ENCODE data around the gene SLIT3.

The SLIT3 gene

GRCh38 chr5:168860503-168860902 lies 440.4 kb downstream of the SLIT3 start:
- no peaks in the 10 kb centered on the region for H3K4me1 ChIP-seq (ENCODE audit: control insufficient read depth in 1 of 2, insufficient read depth in 2 of 2, low read length in 2 of 2)
- no peaks in the 10 kb centered on the region for H3K27me3 ChIP-seq (ENCODE audit: low read depth, low read length)
- no peak overlapping the region for H3K4me3 ChIP-seq (ENCODE audit: low read depth in 1 of 2, low read length in 2 of 2)
- H3K9me3 ChIP-seq (ENCODE audit: control insufficient read depth in 1 of 2, low read length in 2 of 2), result no peaks in the 10 kb centered on the region
- no peaks in the 10 kb centered on the region for H3K36me3 ChIP-seq (ENCODE audit: control insufficient read depth in 1 of 2, insufficient read depth in 2 of 2, low read length in 2 of 2)
- H3K27ac ChIP-seq (ENCODE audit: low read length), result no peak overlapping the region

GRCh38 chr5:168860081-168860480 lies 440.9 kb downstream of the SLIT3 start:
- H3K4me3 ChIP-seq (ENCODE audit: low read depth in 1 of 2, low read length in 2 of 2), result no peak overlapping the region
- no peaks in the 10 kb centered on the region for H3K9me3 ChIP-seq (ENCODE audit: control insufficient read depth in 1 of 2, low read length in 2 of 2)
- H3K36me3 ChIP-seq (ENCODE audit: control insufficient read depth in 1 of 2, insufficient read depth in 2 of 2, low read length in 2 of 2), result no peaks in the 10 kb centered on the region
- H3K27ac ChIP-seq (ENCODE audit: low read length), result no peak overlapping the region
- no peaks in the 10 kb centered on the region for H3K27me3 ChIP-seq (ENCODE audit: low read depth, low read length)
- H3K4me1 ChIP-seq (ENCODE audit: control insufficient read depth in 1 of 2, insufficient read depth in 2 of 2, low read length in 2 of 2), result no peaks in the 10 kb centered on the region

GRCh38 chr5:168859471-168859870 lies 441.5 kb downstream of the SLIT3 start:
- no peak overlapping the region for H3K27ac ChIP-seq (ENCODE audit: low read length)
- no peaks in the 10 kb centered on the region for H3K27me3 ChIP-seq (ENCODE audit: low read depth, low read length)
- H3K36me3 ChIP-seq (ENCODE audit: control insufficient read depth in 1 of 2, insufficient read depth in 2 of 2, low read length in 2 of 2), result no peaks in the 10 kb centered on the region
- no peaks in the 10 kb centered on the region for H3K9me3 ChIP-seq (ENCODE audit: control insufficient read depth in 1 of 2, low read length in 2 of 2)
- H3K4me3 ChIP-seq (ENCODE audit: low read depth in 1 of 2, low read length in 2 of 2), result no peak overlapping the region
- H3K4me1 ChIP-seq (ENCODE audit: control insufficient read depth in 1 of 2, insufficient read depth in 2 of 2, low read length in 2 of 2), result no peaks in the 10 kb centered on the region

GRCh38 chr5:168858994-168859393 lies 441.9 kb downstream of the SLIT3 start:
- Histone ChIP-seq H3K27me3 (ENCODE audit: low read depth, low read length) (no peaks in the 10 kb centered on the region), H3K4me1 (ENCODE audit: control insufficient read depth in 1 of 2, insufficient read depth in 2 of 2, low read length in 2 of 2) (no peaks in the 10 kb centered on the region), H3K4me3 (ENCODE audit: low read depth in 1 of 2, low read length in 2 of 2) (no peak overlapping the region), H3K9me3 (ENCODE audit: control insufficient read depth in 1 of 2, low read length in 2 of 2) (no peaks in the 10 kb centered on the region), H3K36me3 (ENCODE audit: control insufficient read depth in 1 of 2, insufficient read depth in 2 of 2, low read length in 2 of 2) (no peaks in the 10 kb centered on the region), H3K27ac (ENCODE audit: low read length) (no peak overlapping the region)

GRCh38 chr5:168858371-168858770 lies 442.6 kb downstream of the SLIT3 start:
- Histone ChIP-seq H3K9me3 (ENCODE audit: control insufficient read depth in 1 of 2, low read length in 2 of 2) (no peaks in the 10 kb centered on the region), H3K36me3 (ENCODE audit: control insufficient read depth in 1 of 2, insufficient read depth in 2 of 2, low read length in 2 of 2) (no peaks in the 10 kb centered on the region), H3K27me3 (ENCODE audit: low read depth, low read length) (no peaks in the 10 kb centered on the region), H3K4me1 (ENCODE audit: control insufficient read depth in 1 of 2, insufficient read depth in 2 of 2, low read length in 2 of 2) (no peaks in the 10 kb centered on the region), H3K27ac (ENCODE audit: low read length) (no peak overlapping the region), H3K4me3 (ENCODE audit: low read depth in 1 of 2, low read length in 2 of 2) (no peak overlapping the region)

- Histone ChIP-seq H3K27ac (ENCODE audit: low read length) (no peak overlapping the region), H3K36me3 (ENCODE audit: control insufficient read depth in 1 of 2, insufficient read depth in 2 of 2, low read length in 2 of 2) (no peaks in the 10 kb centered on the region), H3K9me3 (ENCODE audit: control insufficient read depth in 1 of 2, low read length in 2 of 2) (no peaks in the 10 kb centered on the region), H3K4me1 (ENCODE audit: control insufficient read depth in 1 of 2, insufficient read depth in 2 of 2, low read length in 2 of 2) (no peaks in the 10 kb centered on the region), H3K4me3 (ENCODE audit: low read depth in 1 of 2, low read length in 2 of 2) (no peak overlapping the region), H3K27me3 (ENCODE audit: low read depth, low read length) (no peaks in the 10 kb centered on the region)
These were observed 447.0 kb downstream of the SLIT3 start for GRCh38 chr5:168853972-168854371.

GRCh38 chr5:168852329-168852728 lies 448.6 kb downstream of the SLIT3 start:
- H3K9me3 ChIP-seq (ENCODE audit: control insufficient read depth in 1 of 2, low read length in 2 of 2), result no peaks in the 10 kb centered on the region
- H3K4me1 ChIP-seq (ENCODE audit: control insufficient read depth in 1 of 2, insufficient read depth in 2 of 2, low read length in 2 of 2), result no peaks in the 10 kb centered on the region
- no peaks in the 10 kb centered on the region for H3K36me3 ChIP-seq (ENCODE audit: control insufficient read depth in 1 of 2, insufficient read depth in 2 of 2, low read length in 2 of 2)
- H3K27ac ChIP-seq (ENCODE audit: low read length), result no peak overlapping the region
- no peaks in the 10 kb centered on the region for H3K27me3 ChIP-seq (ENCODE audit: low read depth, low read length)
- no peak overlapping the region for H3K4me3 ChIP-seq (ENCODE audit: low read depth in 1 of 2, low read length in 2 of 2)

GRCh38 chr5:168851902-168852321 lies 449.0 kb downstream of the SLIT3 start:
- Histone ChIP-seq H3K27me3 (ENCODE audit: low read depth, low read length) (no peaks in the 10 kb centered on the region), H3K4me1 (ENCODE audit: control insufficient read depth in 1 of 2, insufficient read depth in 2 of 2, low read length in 2 of 2) (no peaks in the 10 kb centered on the region), H3K9me3 (ENCODE audit: control insufficient read depth in 1 of 2, low read length in 2 of 2) (no peaks in the 10 kb centered on the region), H3K4me3 (ENCODE audit: low read depth in 1 of 2, low read length in 2 of 2) (no peak overlapping the region), H3K36me3 (ENCODE audit: control insufficient read depth in 1 of 2, insufficient read depth in 2 of 2, low read length in 2 of 2) (no peaks in the 10 kb centered on the region), H3K27ac (ENCODE audit: low read length) (no peak overlapping the region)

- no peaks in the 10 kb centered on the region for H3K27me3 ChIP-seq (ENCODE audit: low read depth, low read length)
These were observed 450.3 kb downstream of the SLIT3 start for GRCh38 chr5:168850683-168851082.

GRCh38 chr5:168848569-168848968 lies 452.4 kb downstream of the SLIT3 start:
- Histone ChIP-seq H3K4me1 (ENCODE audit: control insufficient read depth in 1 of 2, insufficient read depth in 2 of 2, low read length in 2 of 2) (no peaks in the 10 kb centered on the region), H3K9me3 (ENCODE audit: control insufficient read depth in 1 of 2, low read length in 2 of 2) (no peaks in the 10 kb centered on the region), H3K36me3 (ENCODE audit: control insufficient read depth in 1 of 2, insufficient read depth in 2 of 2, low read length in 2 of 2) (no peaks in the 10 kb centered on the region), H3K27ac (ENCODE audit: low read length) (no peak overlapping the region), H3K4me3 (ENCODE audit: low read depth in 1 of 2, low read length in 2 of 2) (no peak overlapping the region), H3K27me3 (ENCODE audit: low read depth, low read length) (no peaks in the 10 kb centered on the region)

More at GRCh38 chr5:168850683-168851082, 450.3 kb downstream of the SLIT3 start:
- H3K36me3 ChIP-seq (ENCODE audit: control insufficient read depth in 1 of 2, insufficient read depth in 2 of 2, low read length in 2 of 2), result no peaks in the 10 kb centered on the region
- H3K4me1 ChIP-seq (ENCODE audit: control insufficient read depth in 1 of 2, insufficient read depth in 2 of 2, low read length in 2 of 2), result no peaks in the 10 kb centered on the region
- no peaks in the 10 kb centered on the region for H3K9me3 ChIP-seq (ENCODE audit: control insufficient read depth in 1 of 2, low read length in 2 of 2)
- H3K27ac ChIP-seq (ENCODE audit: low read length), result no peak overlapping the region
- no peak overlapping the region for H3K4me3 ChIP-seq (ENCODE audit: low read depth in 1 of 2, low read length in 2 of 2)

- no peak overlapping the region for H3K27ac ChIP-seq (ENCODE audit: low read length)
- no peaks in the 10 kb centered on the region for H3K4me1 ChIP-seq (ENCODE audit: control insufficient read depth in 1 of 2, insufficient read depth in 2 of 2, low read length in 2 of 2)
- H3K4me3 ChIP-seq (ENCODE audit: low read depth in 1 of 2, low read length in 2 of 2), result no peak overlapping the region
- no peaks in the 10 kb centered on the region for H3K9me3 ChIP-seq (ENCODE audit: control insufficient read depth in 1 of 2, low read length in 2 of 2)
- H3K27me3 ChIP-seq (ENCODE audit: low read depth, low read length), result no peaks in the 10 kb centered on the region
- no peaks in the 10 kb centered on the region for H3K36me3 ChIP-seq (ENCODE audit: control insufficient read depth in 1 of 2, insufficient read depth in 2 of 2, low read length in 2 of 2)
These were observed 453.3 kb downstream of the SLIT3 start for GRCh38 chr5:168847511-168848073.

GRCh38 chr5:168844922-168845296 lies 456.0 kb downstream of the SLIT3 start:
- Histone ChIP-seq H3K9me3 (ENCODE audit: control insufficient read depth in 1 of 2, low read length in 2 of 2) (no peaks in the 10 kb centered on the region), H3K4me1 (ENCODE audit: control insufficient read depth in 1 of 2, insufficient read depth in 2 of 2, low read length in 2 of 2) (no peaks in the 10 kb centered on the region), H3K27ac (ENCODE audit: low read length) (no peak overlapping the region), H3K4me3 (ENCODE audit: low read depth in 1 of 2, low read length in 2 of 2) (no peak overlapping the region), H3K27me3 (ENCODE audit: low read depth, low read length) (no peaks in the 10 kb centered on the region), H3K36me3 (ENCODE audit: control insufficient read depth in 1 of 2, insufficient read depth in 2 of 2, low read length in 2 of 2) (no peaks in the 10 kb centered on the region)
